Measurements from ENCODE around the gene USP30. TPM values are rescaled to one million over a fixed set of nuclear protein-coding genes. Genes with fewer than 3 reads are reported as not detected.

Gene USP30
- total RNA-seq, 1 donor from 2014 or later, result 9.4 TPM

DNA sequence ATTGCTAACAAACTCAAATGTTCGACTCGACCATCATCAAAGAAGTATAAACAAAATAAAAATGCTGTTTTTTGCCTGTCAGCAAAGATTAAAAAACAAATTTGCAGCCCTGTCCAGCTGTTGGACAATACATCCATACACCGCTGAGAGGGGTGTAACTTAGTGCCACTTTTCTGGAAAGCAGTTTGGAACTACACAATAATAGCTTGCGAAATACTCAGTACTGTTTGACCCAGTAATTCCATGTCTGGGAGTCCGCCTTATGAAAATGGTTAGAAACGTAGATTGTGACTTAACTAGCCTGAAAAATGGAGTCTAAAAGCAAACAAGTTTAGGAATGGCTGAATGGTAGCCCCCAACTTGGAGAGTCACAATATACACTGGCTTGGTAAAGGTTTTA is 6.4 kb downstream of the USP30 start:
- DNase-seq (ENCODE audit: low read depth), result no peak
- TF ChIP-seq, protein P1, sequence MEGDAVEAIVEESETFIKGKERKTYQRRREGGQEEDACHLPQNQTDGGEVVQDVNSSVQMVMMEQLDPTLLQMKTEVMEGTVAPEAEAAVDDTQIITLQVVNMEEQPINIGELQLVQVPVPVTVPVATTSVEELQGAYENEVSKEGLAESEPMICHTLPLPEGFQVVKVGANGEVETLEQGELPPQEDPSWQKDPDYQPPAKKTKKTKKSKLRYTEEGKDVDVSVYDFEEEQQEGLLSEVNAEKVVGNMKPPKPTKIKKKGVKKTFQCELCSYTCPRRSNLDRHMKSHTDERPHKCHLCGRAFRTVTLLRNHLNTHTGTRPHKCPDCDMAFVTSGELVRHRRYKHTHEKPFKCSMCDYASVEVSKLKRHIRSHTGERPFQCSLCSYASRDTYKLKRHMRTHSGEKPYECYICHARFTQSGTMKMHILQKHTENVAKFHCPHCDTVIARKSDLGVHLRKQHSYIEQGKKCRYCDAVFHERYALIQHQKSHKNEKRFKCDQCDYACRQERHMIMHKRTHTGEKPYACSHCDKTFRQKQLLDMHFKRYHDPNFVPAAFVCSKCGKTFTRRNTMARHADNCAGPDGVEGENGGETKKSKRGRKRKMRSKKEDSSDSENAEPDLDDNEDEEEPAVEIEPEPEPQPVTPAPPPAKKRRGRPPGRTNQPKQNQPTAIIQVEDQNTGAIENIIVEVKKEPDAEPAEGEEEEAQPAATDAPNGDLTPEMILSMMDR (IDR thresholded peaks at IDR 0.05; ENCODE audit: insufficient read depth, low read length, poor library complexity, severe bottlenecking), result no peak
- no peak overlapping the region for H3K4me3 ChIP-seq (ENCODE audit: low read depth, low read length)

GRCh38 chr12:109064143-109064542 is 11.8 kb downstream of the USP30 start:
- TF ChIP-seq, protein P1 (IDR thresholded peaks at IDR 0.05; ENCODE audit: insufficient read depth, low read length, poor library complexity, severe bottlenecking), result no peak
- no peak overlapping the region for H3K4me3 ChIP-seq (ENCODE audit: low read depth, low read length)
- H3K27me3 ChIP-seq (ENCODE audit: control insufficient read depth, insufficient read depth, low read length), result no peaks in the 10 kb centered on the region
- no peaks in the 10 kb centered on the region for H3K36me3 ChIP-seq (ENCODE audit: control insufficient read depth, insufficient read depth, low read length)
- no peak for DNase-seq (ENCODE audit: low read depth)

More for the DNA sequence above, 6.4 kb downstream of the USP30 start:
- no peaks in the 10 kb centered on the region for H3K36me3 ChIP-seq (ENCODE audit: control insufficient read depth, insufficient read depth, low read length)
- H3K27me3 ChIP-seq (ENCODE audit: control insufficient read depth, insufficient read depth, low read length), result no peaks in the 10 kb centered on the region

DNA sequence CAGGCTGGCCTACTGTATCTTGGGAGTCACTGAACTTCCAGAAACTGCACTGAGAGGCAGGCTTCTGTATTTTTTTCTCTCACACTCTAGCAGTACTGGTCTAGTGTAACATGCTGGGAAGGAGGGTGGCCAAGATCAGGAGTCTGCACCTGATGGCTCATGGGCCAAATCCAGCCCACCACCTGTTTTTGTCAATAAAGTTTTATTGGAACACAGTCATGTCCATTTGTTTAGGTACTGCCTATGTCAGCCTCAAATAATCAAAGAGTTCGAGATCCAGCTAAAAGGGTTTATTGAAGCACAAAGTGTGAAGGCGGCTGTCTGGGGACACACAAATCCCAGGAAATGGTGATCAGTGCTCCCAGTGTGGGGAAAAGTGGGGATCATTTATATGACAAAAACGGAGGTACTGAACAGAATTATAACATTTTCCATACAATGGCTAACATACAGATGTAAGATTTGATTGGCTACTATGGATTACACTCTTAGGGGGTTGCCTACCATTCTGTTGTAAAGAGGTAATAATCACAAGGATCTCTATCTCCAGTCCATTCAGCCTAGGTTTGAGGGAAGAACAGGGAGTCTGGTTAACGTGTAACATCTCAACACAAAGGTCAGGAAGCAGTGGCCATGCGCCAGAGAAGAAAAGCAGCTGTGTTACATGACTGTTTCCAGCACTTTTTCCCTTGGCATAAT is 12.9 kb downstream of the USP30 start:
- Histone ChIP-seq H3K27me3 (ENCODE audit: control insufficient read depth, insufficient read depth, low read length) (no peaks in the 10 kb centered on the region), H3K36me3 (ENCODE audit: control insufficient read depth, insufficient read depth, low read length) (no peaks in the 10 kb centered on the region), H3K4me3 (ENCODE audit: low read depth, low read length) (no peak overlapping the region)
- TF ChIP-seq, protein P1 (IDR thresholded peaks at IDR 0.05; ENCODE audit: insufficient read depth, low read length, poor library complexity, severe bottlenecking), result no peak
- DNase-seq (ENCODE audit: low read depth), result no peak

- DNase-seq (ENCODE audit: low read depth), result no peak
- Histone ChIP-seq H3K4me3 (ENCODE audit: low read depth, low read length) (no peak overlapping the region), H3K27me3 (ENCODE audit: control insufficient read depth, insufficient read depth, low read length) (no peaks in the 10 kb centered on the region), H3K36me3 (ENCODE audit: control insufficient read depth, insufficient read depth, low read length) (no peaks in the 10 kb centered on the region)
- TF ChIP-seq, protein P1 (IDR thresholded peaks at IDR 0.05; ENCODE audit: insufficient read depth, low read length, poor library complexity, severe bottlenecking), result no peak
These were observed 13.4 kb downstream of the USP30 start for GRCh38 chr12:109065853-109066193.

DNA sequence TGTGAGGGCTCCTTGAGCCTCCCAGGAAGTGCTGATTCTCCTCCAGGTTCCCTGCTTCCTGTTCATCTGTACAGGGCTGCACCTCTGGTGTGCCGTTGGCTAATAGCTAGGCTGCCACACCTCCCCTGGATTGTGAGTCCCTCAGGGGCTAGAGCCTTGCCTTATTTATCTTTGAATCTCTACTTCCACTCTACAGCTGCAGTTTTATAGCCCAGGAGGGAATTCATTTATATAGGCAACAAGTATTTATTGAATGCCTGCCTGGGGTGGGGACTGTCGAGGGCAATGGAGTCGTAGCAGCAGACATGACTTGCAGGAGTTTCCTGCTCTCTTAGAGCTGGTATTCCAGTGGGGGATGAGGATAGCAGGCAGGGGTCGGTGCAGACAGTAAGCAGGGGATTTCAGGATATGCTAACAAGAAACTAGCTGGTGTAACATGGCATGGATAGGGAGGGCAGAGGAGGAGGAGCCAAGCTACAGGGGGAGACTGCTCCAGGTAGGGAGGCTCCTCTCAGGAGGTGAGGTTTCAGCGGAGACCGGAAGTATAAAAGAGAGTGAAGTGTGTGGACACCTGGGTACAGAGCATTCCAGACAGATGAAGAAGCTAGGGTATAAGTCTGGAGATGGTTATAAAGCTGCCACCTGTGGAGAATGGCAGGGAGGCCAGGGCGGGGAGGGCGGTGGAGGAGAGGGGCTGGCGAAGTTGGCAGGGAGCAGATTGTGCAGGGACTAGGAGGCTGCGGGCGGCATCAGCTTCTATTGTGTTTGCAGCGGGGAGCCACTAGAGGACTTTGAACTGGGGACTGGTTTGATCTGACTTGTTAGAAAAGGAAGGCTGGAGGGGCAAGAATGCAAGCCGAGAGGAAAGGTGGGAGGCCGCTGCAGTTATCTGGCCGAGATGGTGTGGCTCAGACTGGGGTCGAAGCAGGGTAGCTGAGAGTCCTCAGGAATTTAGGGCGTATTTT is 17.2 kb downstream of the USP30 start:
- TF ChIP-seq, protein P1 (IDR thresholded peaks at IDR 0.05; ENCODE audit: insufficient read depth, low read length, poor library complexity, severe bottlenecking), result no peak
- Histone ChIP-seq H3K4me3 (ENCODE audit: low read depth, low read length) (no peak overlapping the region), H3K27me3 (ENCODE audit: control insufficient read depth, insufficient read depth, low read length) (no peaks in the 10 kb centered on the region), H3K36me3 (ENCODE audit: control insufficient read depth, insufficient read depth, low read length) (no peaks in the 10 kb centered on the region)
- no peak for DNase-seq (ENCODE audit: low read depth)

All from kidney epithelial cell (primary cell).